ENCODE data around the gene MAD1L1. TPM values are rescaled to one million over a fixed set of nuclear protein-coding genes. Genes with fewer than 3 reads are reported as not detected.

MAD1L1 gene
- total and polyA plus RNA-seq, 2 of the 4 experiments (the other 2 are of a cell fraction) = 29.0 to 40.9 TPM

DNA sequence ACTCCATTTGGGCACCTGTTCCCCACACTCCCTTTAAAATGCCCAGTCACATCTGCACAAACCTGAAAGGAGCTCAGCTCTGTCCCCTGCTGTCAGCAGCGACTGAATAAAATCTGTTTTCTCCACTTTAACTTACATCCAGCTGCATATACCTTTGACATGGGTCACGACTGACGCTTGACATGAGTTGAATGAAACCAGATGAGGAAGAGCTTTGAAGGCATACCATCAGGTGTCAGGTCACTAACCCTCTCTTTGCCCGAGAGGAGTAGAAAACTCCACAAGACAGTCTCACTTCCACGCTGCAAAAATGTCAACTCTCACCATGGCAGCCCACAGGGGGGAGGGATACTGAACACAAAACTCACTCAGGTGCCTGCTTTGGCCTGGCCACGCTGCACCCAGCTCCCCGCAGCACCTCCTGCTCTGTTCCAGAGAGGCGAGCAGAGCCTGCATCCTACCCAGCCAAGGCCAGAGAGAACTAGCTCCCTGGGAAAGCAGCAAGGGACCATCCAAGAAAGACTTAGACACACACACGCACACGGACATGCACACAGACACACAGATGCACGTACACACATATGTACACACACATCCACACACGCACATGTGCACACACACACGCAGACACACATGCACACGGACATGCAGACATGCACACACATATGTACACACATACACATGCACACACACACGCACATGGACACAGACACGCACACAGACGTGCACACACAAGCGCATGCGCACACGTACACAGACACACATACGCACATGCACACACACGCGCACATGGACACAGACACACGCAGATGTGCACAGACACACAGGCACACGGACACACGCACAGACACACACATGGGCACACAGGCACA is 191.0 kb downstream of the MAD1L1 start:
- H3K18ac ChIP-seq (ENCODE audit: low read depth, low read length) = no peak overlapping the region
- 94% methylated on average over 17 of the region's 26 CpGs; no CpG with 5 or more reads in 1 of the 2 experiments for WGBS, 2 experiments (ENCODE audit: extremely low coverage in 2 of 2, insufficient read length in 1 of 2)
- ChIA-PET POLR2A (ENCODE audit: unreplicated experiment) (no interaction called here), CTCF (no interaction called here)
- no peak overlapping the region for H3K4me2 ChIP-seq (ENCODE audit: low read depth, low read length)
- no peak overlapping the region for H2BK20ac ChIP-seq (ENCODE audit: low read depth, low read length)
- H3K27me3 ChIP-seq (ENCODE audit: control insufficient read depth, insufficient read depth, low read length) = no peaks in the 10 kb centered on the region
- peaks cover 5% of the 10 kb centered on the region; the same call in 1 of the 2 replicates for H3K36me3 ChIP-seq (ENCODE audit: control insufficient read depth, insufficient read depth, low read length)
- H4K5ac ChIP-seq (ENCODE audit: low read depth, low read length) = no peak overlapping the region
- DNase-seq (no peak), ATAC-seq (ENCODE audit: low read depth) (no peak)
- no peak overlapping the region for H2BK5ac ChIP-seq (ENCODE audit: low read depth, low read length, poor library complexity, severe bottlenecking)
- BruUV-seq (replicated peaks) = no TSS peak
- no peak overlapping the region for H2AK9ac ChIP-seq (replicated peaks; ENCODE audit: low read depth, low read length, poor library complexity)
- no peak overlapping the region for H2BK120ac ChIP-seq (ENCODE audit: low read depth, low read length)
- H4K91ac ChIP-seq (ENCODE audit: insufficient read depth, low read depth, low read length) = no peak overlapping the region
- H2AK5ac ChIP-seq (ENCODE audit: low read depth, low read length) = no peak overlapping the region
- no peak overlapping the region for H3K56ac ChIP-seq (ENCODE audit: extremely low read depth, insufficient read depth, low read length)
- no peak overlapping the region for H4K8ac ChIP-seq (ENCODE audit: low read depth in 2 of 2, low read length in 2 of 2)
- no peak overlapping the region for H3K27ac ChIP-seq (ENCODE audit: insufficient read depth, low read length)
- no peak overlapping the region for H2AFZ ChIP-seq (replicated peaks; ENCODE audit: low read length, poor library complexity)
- intact Hi-C loops (cut with micrococcal nuclease) (no loop called here), dilution Hi-C loops (cut with HindIII; ENCODE audit: low sequenced_read_pairs, unreplicated experiment) (no loop called here), in situ Hi-C loops (cut with MboI; ENCODE audit: low sequenced_read_pairs) (no loop called here)
- H3K4me3 ChIP-seq (ENCODE audit: insufficient read depth, low read depth, low read length) = no peak overlapping the region
- no peak overlapping the region for H3K14ac ChIP-seq (replicated peaks; ENCODE audit: low read depth, low read length)
- H3K4me1 ChIP-seq (ENCODE audit: control insufficient read depth, insufficient read depth, low read length) = peaks cover 5% of the 10 kb centered on the region
- H3K79me1 ChIP-seq (ENCODE audit: low read depth in 1 of 2, low read length in 2 of 2) = peaks cover 0 to 16% of the 10 kb centered on the region in 2 experiments; a peak in 2 of 4 replicates
- H4K20me1 ChIP-seq (ENCODE audit: insufficient read depth, low read length) = no peaks in the 10 kb centered on the region; the same call in 1 of the 2 replicates
- no peak overlapping the region for H3K4ac ChIP-seq (ENCODE audit: low read depth, low read length)
- peaks cover 8% of the 10 kb centered on the region for H3K9me1 ChIP-seq (ENCODE audit: insufficient read depth, low read length)
- H3K23ac ChIP-seq (ENCODE audit: low read depth, low read length) = no peak overlapping the region
- H3K9ac ChIP-seq (ENCODE audit: low read depth, low read length) = no peak overlapping the region
- no peaks in the 10 kb centered on the region for H3K9me3 ChIP-seq (ENCODE audit: control insufficient read depth, insufficient read depth, low read length)
- H2BK15ac ChIP-seq (ENCODE audit: low read depth, low read length) = no peak overlapping the region
- TF ChIP-seq RFX5 (IDR thresholded peaks at IDR 0.05; ENCODE audit: low read depth, low read length) = no peak
- TF ChIP-seq, protein P1, sequence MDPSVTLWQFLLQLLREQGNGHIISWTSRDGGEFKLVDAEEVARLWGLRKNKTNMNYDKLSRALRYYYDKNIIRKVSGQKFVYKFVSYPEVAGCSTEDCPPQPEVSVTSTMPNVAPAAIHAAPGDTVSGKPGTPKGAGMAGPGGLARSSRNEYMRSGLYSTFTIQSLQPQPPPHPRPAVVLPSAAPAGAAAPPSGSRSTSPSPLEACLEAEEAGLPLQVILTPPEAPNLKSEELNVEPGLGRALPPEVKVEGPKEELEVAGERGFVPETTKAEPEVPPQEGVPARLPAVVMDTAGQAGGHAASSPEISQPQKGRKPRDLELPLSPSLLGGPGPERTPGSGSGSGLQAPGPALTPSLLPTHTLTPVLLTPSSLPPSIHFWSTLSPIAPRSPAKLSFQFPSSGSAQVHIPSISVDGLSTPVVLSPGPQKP (IDR thresholded peaks at IDR 0.05; ENCODE audit: borderline replicate concordance, low read depth, low read length) = no peak
- no peak for TF ChIP-seq POLR2A (IDR thresholded peaks at IDR 0.05; ENCODE audit: low read depth, low read length)
- no peak for TF ChIP-seq CEBPB (IDR thresholded peaks at IDR 0.05; ENCODE audit: low read depth, low read length)
- no peak for TF ChIP-seq RCOR1 (IDR thresholded peaks at IDR 0.05; ENCODE audit: insufficient replicate concordance, low read length)
- TF ChIP-seq SMC3 (IDR thresholded peaks at IDR 0.05; ENCODE audit: low read depth, low read length) = no peak
- no peak for TF ChIP-seq MAZ (IDR thresholded peaks at IDR 0.05; ENCODE audit: borderline replicate concordance, low read depth, low read length)
- TF ChIP-seq, protein P2, sequence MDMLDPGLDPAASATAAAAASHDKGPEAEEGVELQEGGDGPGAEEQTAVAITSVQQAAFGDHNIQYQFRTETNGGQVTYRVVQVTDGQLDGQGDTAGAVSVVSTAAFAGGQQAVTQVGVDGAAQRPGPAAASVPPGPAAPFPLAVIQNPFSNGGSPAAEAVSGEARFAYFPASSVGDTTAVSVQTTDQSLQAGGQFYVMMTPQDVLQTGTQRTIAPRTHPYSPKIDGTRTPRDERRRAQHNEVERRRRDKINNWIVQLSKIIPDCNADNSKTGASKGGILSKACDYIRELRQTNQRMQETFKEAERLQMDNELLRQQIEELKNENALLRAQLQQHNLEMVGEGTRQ (IDR thresholded peaks at IDR 0.05; ENCODE audit: low read depth, low read length) = no peak
- TF ChIP-seq NFE2L2 (IDR thresholded peaks at IDR 0.05; ENCODE audit: low read depth, low read length) = no peak
- TF ChIP-seq FOS (IDR thresholded peaks at IDR 0.05; ENCODE audit: low read depth, low read length) = no peak
- TF ChIP-seq MAFK (IDR thresholded peaks at IDR 0.05; ENCODE audit: low read depth, low read length) = no peak
- TF ChIP-seq BHLHE40 (IDR thresholded peaks at IDR 0.05; ENCODE audit: low read depth, low read length) = no peak
- TF ChIP-seq RAD21 (IDR thresholded peaks at IDR 0.05; ENCODE audit: low read length) = no peak
- TF ChIP-seq CHD1 (IDR thresholded peaks at IDR 0.05; ENCODE audit: low read depth, low read length) = no peak
- TF ChIP-seq, protein P3, sequence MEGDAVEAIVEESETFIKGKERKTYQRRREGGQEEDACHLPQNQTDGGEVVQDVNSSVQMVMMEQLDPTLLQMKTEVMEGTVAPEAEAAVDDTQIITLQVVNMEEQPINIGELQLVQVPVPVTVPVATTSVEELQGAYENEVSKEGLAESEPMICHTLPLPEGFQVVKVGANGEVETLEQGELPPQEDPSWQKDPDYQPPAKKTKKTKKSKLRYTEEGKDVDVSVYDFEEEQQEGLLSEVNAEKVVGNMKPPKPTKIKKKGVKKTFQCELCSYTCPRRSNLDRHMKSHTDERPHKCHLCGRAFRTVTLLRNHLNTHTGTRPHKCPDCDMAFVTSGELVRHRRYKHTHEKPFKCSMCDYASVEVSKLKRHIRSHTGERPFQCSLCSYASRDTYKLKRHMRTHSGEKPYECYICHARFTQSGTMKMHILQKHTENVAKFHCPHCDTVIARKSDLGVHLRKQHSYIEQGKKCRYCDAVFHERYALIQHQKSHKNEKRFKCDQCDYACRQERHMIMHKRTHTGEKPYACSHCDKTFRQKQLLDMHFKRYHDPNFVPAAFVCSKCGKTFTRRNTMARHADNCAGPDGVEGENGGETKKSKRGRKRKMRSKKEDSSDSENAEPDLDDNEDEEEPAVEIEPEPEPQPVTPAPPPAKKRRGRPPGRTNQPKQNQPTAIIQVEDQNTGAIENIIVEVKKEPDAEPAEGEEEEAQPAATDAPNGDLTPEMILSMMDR (conservative IDR thresholded peaks at IDR 0.05; ENCODE audit: low read depth, low read length) = no peak
